HEK293 (cell line): ENCODE data around the gene CANT1.
"Not testable (repeated sequence)": the region's sequence is repeated elsewhere in the genome, so short reads cannot be mapped to it uniquely, and the experiment has no call there.

Experiments
- CTCF ChIA-PET: fragments of 350-600 bp; formaldehyde crosslinking; extraction: SDS; loops from one replicate; lab custom pipeline; 2021; ENCODE audit warnings: antibody characterized with exemption; lab: Yijun Ruan, JAX
- POLR2A ChIA-PET: fragments of 300-600 bp; formaldehyde crosslinking; extraction: SDS; loops from one replicate; lab custom pipeline; 2020; ENCODE audit warnings: antibody characterized with exemption, inconsistent platforms; lab: Yijun Ruan, JAX
- H3K27ac ChIP-seq: fragments of 200-500 bp; sonication (Bioruptor generic); 2 replicates; pipeline ENCODE4 v1.5.1; 2014; ENCODE audit warnings: low read depth, low read length, control low read depth, inconsistent platforms; ENCODE audit errors: extremely low read depth
- H3K36me3 ChIP-seq, 2 experiments: fragments of 200-500 bp in 1 of 2; sonication (Bioruptor generic) in 1 of 2; 1 replicate in 1 of 2; 2 replicates in 1 of 2; pipeline ENCODE4 v1.5.1; 2014 to 2017; ENCODE audit warnings: inconsistent platforms in 2 of 2, low read length in 2 of 2; ENCODE audit not compliant: control insufficient read depth in 2 of 2, insufficient read depth in 1 of 2
- H3K4me1 ChIP-seq: fragments of 200-500 bp; sonication (Bioruptor generic); 2 replicates; pipeline ENCODE4 v1.5.1; 2014; ENCODE audit warnings: mild to moderate bottlenecking, low read length, inconsistent platforms; ENCODE audit not compliant: control insufficient read depth, insufficient read depth
- H3K4me3 ChIP-seq: 2 replicates; pipeline ENCODE4 v1.5.1; 2011; ENCODE audit warnings: low read depth, mild to moderate bottlenecking, control low read depth, low read length, moderate library complexity
- H3K9me3 ChIP-seq: fragments of 200-500 bp; sonication (Bioruptor generic); 2 replicates; pipeline ENCODE4 v1.5.1; 2014; ENCODE audit warnings: low read depth, low read length, inconsistent platforms; ENCODE audit not compliant: control insufficient read depth, insufficient read depth
- KLF1 ChIP-seq: fragments of 450-650 bp; formaldehyde crosslinking; IDR thresholded peaks from 2 replicates; pipeline ENCODE4 v1.5.1; 2016; ENCODE audit warnings: missing biosample characterization, missing genetic modification characterization
- KLF8 ChIP-seq: fragments of 450-650 bp; formaldehyde crosslinking; IDR thresholded peaks from 2 replicates; pipeline ENCODE4 v1.5.1; 2016; ENCODE audit warnings: missing biosample characterization, missing genetic modification characterization
- OSR2 ChIP-seq: fragments of 450-650 bp; formaldehyde crosslinking; IDR thresholded peaks from 2 replicates; pipeline ENCODE4 v1.5.1; 2016; ENCODE audit warnings: missing biosample characterization, missing genetic modification characterization
- RBAK ChIP-seq: fragments of 450-650 bp; formaldehyde crosslinking; IDR thresholded peaks from 2 replicates; pipeline ENCODE4 v1.5.1; 2016; ENCODE audit warnings: missing biosample characterization, missing genetic modification characterization
- TRIM28 ChIP-seq: IDR thresholded peaks from 2 replicates; pipeline ENCODE4 v1.6.1; 2011; ENCODE audit warnings: low read length, control low read depth, borderline replicate concordance
- YY1 ChIP-seq: fragments of 450-650 bp; formaldehyde crosslinking; IDR thresholded peaks from 2 replicates; pipeline ENCODE4 v1.5.1; 2018; ENCODE audit warnings: missing biosample characterization, missing genetic modification characterization
- YY2 ChIP-seq: fragments of 450-650 bp; formaldehyde crosslinking; IDR thresholded peaks from 2 replicates; pipeline ENCODE4 v1.5.1; 2016; ENCODE audit warnings: missing biosample characterization, missing genetic modification characterization
- ZBTB17 ChIP-seq: fragments of 450-650 bp; formaldehyde crosslinking; IDR thresholded peaks from 2 replicates; pipeline ENCODE4 v1.5.1; 2016; ENCODE audit warnings: missing biosample characterization, missing genetic modification characterization
- ZBTB21 ChIP-seq: fragments of 450-650 bp; formaldehyde crosslinking; IDR thresholded peaks from 2 replicates; pipeline ENCODE4 v1.5.1; 2017; ENCODE audit warnings: missing biosample characterization, missing genetic modification characterization
- ZFP3 ChIP-seq: fragments of 450-650 bp; formaldehyde crosslinking; IDR thresholded peaks from 2 replicates; pipeline ENCODE4 v1.5.1; 2016; ENCODE audit warnings: low read depth, missing biosample characterization, missing genetic modification characterization
- ZNF302 ChIP-seq: fragments of 450-650 bp; formaldehyde crosslinking; IDR thresholded peaks from 2 replicates; pipeline ENCODE4 v1.5.1; 2016; ENCODE audit warnings: missing biosample characterization, missing genetic modification characterization, low read depth
- ZNF426 ChIP-seq: fragments of 450-650 bp; formaldehyde crosslinking; IDR thresholded peaks from 2 replicates; pipeline ENCODE4 v1.5.1; 2017; ENCODE audit warnings: missing biosample characterization, missing genetic modification characterization, mild to moderate bottlenecking, inconsistent platforms, moderate library complexity
- ZNF510 ChIP-seq: fragments of 450-650 bp; formaldehyde crosslinking; IDR thresholded peaks from 2 replicates; pipeline ENCODE4 v1.5.1; 2018; ENCODE audit warnings: mild to moderate bottlenecking, missing genetic modification characterization, missing biosample characterization; ENCODE audit not compliant: insufficient replicate concordance
- ZNF558 ChIP-seq: fragments of 450-650 bp; formaldehyde crosslinking; IDR thresholded peaks from 2 replicates; pipeline ENCODE4 v1.5.1; 2016; ENCODE audit warnings: missing biosample characterization, missing genetic modification characterization
- ZNF561 ChIP-seq: fragments of 450-650 bp; IDR thresholded peaks from 2 replicates; pipeline ENCODE4 v1.5.1; 2018; ENCODE audit warnings: missing biosample characterization, missing genetic modification characterization, borderline replicate concordance
- ZNF629 ChIP-seq: fragments of 450-650 bp; formaldehyde crosslinking; IDR thresholded peaks from 2 replicates; pipeline ENCODE4 v1.5.1; 2017; ENCODE audit warnings: missing biosample characterization, missing genetic modification characterization
- ZNF677 ChIP-seq: fragments of 450-650 bp; IDR thresholded peaks from 2 replicates; pipeline ENCODE4 v1.5.0; 2018; ENCODE audit warnings: missing biosample characterization, mild to moderate bottlenecking, missing genetic modification characterization, moderate library complexity
- TF ChIP-seq, protein P1 (sequence below): fragments of 450-650 bp; formaldehyde crosslinking; IDR thresholded peaks from 2 replicates; pipeline ENCODE4 v1.5.1; 2016; ENCODE audit warnings: missing biosample characterization, missing genetic modification characterization
- TF ChIP-seq, protein P2 (sequence below): fragments of 450-650 bp; formaldehyde crosslinking; IDR thresholded peaks from 2 replicates; pipeline ENCODE4 v1.5.1; 2016; ENCODE audit warnings: missing biosample characterization, missing genetic modification characterization
- TF ChIP-seq, protein P3 (sequence below): fragments of 450-650 bp; formaldehyde crosslinking; conservative IDR thresholded peaks from 2 replicates; pipeline ENCODE4 v1.5.1; 2016; ENCODE audit warnings: low read depth, missing biosample characterization, missing genetic modification characterization
- TF ChIP-seq, protein P4 (sequence below): fragments of 450-650 bp; formaldehyde crosslinking; IDR thresholded peaks from 2 replicates; pipeline ENCODE4 v1.5.1; 2016; ENCODE audit warnings: missing biosample characterization, missing genetic modification characterization
- TF ChIP-seq, protein P5 (sequence below): fragments of 450-650 bp; formaldehyde crosslinking; IDR thresholded peaks from 2 replicates; pipeline ENCODE4 v1.5.1; 2016; ENCODE audit warnings: missing biosample characterization, missing genetic modification characterization

The CANT1 gene

DNA sequence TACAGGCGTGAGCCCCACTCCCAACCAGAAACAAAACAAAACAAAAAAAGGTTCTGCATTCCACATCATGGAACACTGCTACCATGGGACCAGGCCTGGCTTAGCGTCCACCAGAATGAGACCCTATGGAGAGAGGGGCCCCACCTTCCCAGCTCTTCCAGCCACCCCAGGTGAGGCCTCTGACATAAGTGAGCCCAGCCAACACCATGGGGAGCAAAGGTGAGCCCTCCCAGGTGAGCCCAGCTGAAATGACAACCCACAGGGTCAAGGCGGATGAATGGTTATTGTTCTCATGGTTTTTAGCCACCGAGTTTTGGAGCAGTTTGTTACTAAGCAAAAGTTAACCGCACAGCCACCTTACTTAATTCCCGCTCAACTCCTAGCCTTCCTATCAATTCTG, 46.2 kb downstream of the CANT1 start (continued):
- TF ChIP-seq, protein P1, sequence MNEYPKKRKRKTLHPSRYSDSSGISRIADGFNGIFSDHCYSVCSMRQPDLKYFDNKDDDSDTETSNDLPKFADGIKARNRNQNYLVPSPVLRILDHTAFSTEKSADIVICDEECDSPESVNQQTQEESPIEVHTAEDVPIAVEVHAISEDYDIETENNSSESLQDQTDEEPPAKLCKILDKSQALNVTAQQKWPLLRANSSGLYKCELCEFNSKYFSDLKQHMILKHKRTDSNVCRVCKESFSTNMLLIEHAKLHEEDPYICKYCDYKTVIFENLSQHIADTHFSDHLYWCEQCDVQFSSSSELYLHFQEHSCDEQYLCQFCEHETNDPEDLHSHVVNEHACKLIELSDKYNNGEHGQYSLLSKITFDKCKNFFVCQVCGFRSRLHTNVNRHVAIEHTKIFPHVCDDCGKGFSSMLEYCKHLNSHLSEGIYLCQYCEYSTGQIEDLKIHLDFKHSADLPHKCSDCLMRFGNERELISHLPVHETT, result no peak
- TF ChIP-seq RBAK (no peak), ZFP3 (tag by site-specific recombination) (no peak), KLF1 (tag by site-specific recombination) (no peak), KLF8 (no peak), YY2 (tag by site-specific recombination) (no peak)
- TF ChIP-seq, protein P2, sequence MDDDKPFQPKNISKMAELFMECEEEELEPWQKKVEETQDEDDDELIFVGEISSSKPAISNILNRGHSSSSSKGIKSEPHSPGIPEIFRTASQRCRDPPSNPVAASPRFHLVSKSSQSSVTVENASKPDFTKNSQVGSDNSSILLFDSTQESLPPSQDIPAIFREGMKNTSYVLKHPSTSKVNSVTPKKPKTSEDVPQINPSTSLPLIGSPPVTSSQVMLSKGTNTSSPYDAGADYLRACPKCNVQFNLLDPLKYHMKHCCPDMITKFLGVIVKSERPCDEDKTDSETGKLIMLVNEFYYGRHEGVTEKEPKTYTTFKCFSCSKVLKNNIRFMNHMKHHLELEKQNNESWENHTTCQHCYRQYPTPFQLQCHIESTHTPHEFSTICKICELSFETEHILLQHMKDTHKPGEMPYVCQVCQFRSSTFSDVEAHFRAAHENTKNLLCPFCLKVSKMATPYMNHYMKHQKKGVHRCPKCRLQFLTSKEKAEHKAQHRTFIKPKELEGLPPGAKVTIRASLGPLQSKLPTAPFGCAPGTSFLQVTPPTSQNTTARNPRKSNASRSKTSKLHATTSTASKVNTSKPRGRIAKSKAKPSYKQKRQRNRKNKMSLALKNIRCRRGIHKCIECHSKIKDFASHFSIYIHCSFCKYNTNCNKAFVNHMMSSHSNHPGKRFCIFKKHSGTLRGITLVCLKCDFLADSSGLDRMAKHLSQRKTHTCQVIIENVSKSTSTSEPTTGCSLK (tag by site-specific recombination), result no peak
- TF ChIP-seq, protein P3, sequence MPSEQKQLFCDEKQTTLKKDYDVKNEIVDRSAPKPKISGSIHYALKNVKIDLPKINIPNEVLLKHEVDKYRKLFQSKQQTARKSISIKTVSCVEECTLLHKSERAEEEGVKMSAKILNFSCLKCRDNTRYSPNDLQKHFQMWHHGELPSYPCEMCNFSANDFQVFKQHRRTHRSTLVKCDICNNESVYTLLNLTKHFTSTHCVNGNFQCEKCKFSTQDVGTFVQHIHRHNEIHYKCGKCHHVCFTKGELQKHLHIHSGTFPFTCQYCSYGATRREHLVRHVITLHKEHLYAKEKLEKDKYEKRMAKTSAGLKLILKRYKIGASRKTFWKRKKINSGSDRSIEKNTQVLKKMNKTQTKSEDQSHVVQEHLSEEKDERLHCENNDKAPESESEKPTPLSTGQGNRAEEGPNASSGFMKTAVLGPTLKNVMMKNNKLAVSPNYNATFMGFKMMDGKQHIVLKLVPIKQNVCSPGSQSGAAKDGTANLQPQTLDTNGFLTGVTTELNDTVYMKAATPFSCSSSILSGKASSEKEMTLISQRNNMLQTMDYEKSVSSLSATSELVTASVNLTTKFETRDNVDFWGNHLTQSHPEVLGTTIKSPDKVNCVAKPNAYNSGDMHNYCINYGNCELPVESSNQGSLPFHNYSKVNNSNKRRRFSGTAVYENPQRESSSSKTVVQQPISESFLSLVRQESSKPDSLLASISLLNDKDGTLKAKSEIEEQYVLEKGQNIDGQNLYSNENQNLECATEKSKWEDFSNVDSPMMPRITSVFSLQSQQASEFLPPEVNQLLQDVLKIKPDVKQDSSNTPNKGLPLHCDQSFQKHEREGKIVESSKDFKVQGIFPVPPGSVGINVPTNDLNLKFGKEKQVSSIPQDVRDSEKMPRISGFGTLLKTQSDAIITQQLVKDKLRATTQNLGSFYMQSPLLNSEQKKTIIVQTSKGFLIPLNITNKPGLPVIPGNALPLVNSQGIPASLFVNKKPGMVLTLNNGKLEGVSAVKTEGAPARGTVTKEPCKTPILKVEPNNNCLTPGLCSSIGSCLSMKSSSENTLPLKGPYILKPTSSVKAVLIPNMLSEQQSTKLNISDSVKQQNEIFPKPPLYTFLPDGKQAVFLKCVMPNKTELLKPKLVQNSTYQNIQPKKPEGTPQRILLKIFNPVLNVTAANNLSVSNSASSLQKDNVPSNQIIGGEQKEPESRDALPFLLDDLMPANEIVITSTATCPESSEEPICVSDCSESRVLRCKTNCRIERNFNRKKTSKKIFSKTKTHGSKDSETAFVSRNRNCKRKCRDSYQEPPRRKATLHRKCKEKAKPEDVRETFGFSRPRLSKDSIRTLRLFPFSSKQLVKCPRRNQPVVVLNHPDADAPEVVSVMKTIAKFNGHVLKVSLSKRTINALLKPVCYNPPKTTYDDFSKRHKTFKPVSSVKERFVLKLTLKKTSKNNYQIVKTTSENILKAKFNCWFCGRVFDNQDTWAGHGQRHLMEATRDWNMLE (tag by site-specific recombination), result no peak
- TF ChIP-seq, protein P4, sequence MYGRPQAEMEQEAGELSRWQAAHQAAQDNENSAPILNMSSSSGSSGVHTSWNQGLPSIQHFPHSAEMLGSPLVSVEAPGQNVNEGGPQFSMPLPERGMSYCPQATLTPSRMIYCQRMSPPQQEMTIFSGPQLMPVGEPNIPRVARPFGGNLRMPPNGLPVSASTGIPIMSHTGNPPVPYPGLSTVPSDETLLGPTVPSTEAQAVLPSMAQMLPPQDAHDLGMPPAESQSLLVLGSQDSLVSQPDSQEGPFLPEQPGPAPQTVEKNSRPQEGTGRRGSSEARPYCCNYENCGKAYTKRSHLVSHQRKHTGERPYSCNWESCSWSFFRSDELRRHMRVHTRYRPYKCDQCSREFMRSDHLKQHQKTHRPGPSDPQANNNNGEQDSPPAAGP (tag by site-specific recombination), result no peak

DNA sequence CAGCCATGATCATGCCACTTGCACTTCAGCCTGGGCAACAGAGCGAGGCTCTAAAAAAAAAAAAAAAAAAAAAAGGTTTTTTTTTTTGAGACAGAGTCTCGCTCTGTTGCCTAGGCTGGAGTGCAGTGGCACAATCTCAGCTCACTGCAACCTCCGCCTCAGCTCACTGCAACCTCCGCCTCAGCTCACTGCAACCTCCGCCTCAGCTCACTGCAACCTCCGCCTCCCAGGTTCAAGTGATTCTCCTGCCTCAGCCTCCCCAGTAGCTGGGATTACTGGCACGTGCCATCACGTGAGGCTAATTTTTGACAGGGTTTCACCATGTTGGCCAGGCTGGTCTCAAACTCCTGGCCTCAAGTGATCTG, 46.6 kb downstream of the CANT1 start:
- ChIA-PET CTCF (interaction anchor here (6.8 kb wide), 1 partner anchor 8 kb away, joined by 58 read pairs; no protein-coding TSS in a partner anchor), POLR2A (interaction anchor here (0.7 kb wide), 1 partner anchor 101 kb away, joined by 4 read pairs; no protein-coding TSS in a partner anchor)
- not testable (repeated sequence) for H3K4me1 ChIP-seq, H3K27ac ChIP-seq, H3K9me3 ChIP-seq, H3K4me3 ChIP-seq
- peaks cover 0 to 17% of the 10 kb centered on the region in 2 experiments; a peak in 1 of 3 replicates for H3K36me3 ChIP-seq

DNA sequence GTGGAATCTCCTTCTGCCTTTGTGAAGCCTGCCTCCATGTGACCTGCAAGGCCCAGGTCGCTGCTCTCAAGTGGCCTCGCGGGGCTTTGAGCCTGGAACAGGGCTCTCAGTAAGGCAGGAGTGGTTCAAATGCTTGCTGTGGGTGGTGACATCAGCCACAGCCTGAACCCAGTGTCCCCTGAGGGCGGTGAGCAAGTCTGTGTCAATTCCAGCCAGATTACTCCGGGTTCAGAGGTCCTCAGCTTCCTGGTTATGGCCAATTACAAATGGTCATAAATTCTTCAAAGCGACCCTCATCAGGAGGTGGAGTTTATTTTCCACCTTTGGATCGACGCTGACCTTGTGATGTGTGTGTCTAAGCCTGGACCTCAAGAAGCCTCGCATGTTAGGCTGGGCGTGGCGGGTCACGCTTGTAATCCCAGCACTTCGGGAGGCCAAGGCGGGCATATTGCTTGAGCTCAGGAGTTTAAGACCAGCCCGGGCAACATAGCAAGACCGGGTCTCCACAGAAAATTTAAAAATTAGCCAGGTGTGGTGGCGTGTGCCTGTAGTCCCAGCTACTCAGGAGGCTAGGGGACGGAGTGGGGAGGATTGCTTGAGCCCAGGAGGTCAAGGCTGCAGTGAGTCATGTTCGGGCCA, 47.1 kb downstream of the CANT1 start:
- ChIA-PET CTCF (interaction anchor here (6.8 kb wide), 1 partner anchor 9 kb away, joined by 58 read pairs; no protein-coding TSS in a partner anchor), POLR2A (interaction anchor here (0.7 kb wide), 1 partner anchor 100 kb away, joined by 4 read pairs; no protein-coding TSS in a partner anchor)
- Histone ChIP-seq H3K9me3 (no peaks in the 10 kb centered on the region), H3K27ac (no peak overlapping the region), H3K36me3 (peaks cover 0 to 12% of the 10 kb centered on the region in 2 experiments; a peak in 1 of 3 replicates), H3K4me3 (no peak overlapping the region), H3K4me1 (no peaks in the 10 kb centered on the region)
- TF ChIP-seq ZNF558 (no peak), ZNF510 (no peak), ZNF302 (tag by site-specific recombination) (no peak), OSR2 (tag by site-specific recombination) (0 out of 2 replicates have a peak, but pooled peaks have one; percentile 51), ZNF426 (no peak), ZNF629 (tag by site-specific recombination) (peak; percentile 45; the same call in 1 of the 2 replicates), ZNF561 (no peak), ZBTB21 (no peak), ZNF677 (no peak), YY1 (tag by site-specific recombination) (no peak), ZBTB17 (tag by site-specific recombination) (no peak), TRIM28 (peak; percentile 10; the same call in 1 of the 2 replicates)
- TF ChIP-seq, protein P5, sequence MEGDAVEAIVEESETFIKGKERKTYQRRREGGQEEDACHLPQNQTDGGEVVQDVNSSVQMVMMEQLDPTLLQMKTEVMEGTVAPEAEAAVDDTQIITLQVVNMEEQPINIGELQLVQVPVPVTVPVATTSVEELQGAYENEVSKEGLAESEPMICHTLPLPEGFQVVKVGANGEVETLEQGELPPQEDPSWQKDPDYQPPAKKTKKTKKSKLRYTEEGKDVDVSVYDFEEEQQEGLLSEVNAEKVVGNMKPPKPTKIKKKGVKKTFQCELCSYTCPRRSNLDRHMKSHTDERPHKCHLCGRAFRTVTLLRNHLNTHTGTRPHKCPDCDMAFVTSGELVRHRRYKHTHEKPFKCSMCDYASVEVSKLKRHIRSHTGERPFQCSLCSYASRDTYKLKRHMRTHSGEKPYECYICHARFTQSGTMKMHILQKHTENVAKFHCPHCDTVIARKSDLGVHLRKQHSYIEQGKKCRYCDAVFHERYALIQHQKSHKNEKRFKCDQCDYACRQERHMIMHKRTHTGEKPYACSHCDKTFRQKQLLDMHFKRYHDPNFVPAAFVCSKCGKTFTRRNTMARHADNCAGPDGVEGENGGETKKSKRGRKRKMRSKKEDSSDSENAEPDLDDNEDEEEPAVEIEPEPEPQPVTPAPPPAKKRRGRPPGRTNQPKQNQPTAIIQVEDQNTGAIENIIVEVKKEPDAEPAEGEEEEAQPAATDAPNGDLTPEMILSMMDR (tag by site-specific recombination), result no peak
